ENCODE measurements around the gene TTR.

DNA sequence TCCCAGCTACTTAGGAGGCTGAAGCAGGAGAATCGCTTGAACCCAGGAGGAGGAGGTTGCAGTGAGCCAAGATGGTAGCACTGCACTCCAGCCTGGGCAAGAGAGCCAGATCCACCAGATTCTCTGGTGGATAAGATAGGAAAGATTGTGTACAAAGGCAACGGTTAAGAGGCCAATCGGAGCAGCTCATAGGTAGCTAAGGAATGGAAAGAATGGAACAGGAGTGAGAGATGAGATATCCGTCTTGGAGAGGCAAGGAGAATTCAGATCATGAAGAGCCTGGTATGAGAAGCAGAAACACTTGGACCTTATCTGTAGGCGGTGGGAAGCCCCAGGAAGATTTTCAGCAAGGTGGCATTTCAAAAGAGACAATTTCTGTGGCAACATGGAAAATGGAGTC, 27.1 kb downstream of the TTR start:
- no peak for TF ChIP-seq POLR2AphosphoS5 (IDR thresholded peaks at IDR 0.05)
- TF ChIP-seq, protein P1, sequence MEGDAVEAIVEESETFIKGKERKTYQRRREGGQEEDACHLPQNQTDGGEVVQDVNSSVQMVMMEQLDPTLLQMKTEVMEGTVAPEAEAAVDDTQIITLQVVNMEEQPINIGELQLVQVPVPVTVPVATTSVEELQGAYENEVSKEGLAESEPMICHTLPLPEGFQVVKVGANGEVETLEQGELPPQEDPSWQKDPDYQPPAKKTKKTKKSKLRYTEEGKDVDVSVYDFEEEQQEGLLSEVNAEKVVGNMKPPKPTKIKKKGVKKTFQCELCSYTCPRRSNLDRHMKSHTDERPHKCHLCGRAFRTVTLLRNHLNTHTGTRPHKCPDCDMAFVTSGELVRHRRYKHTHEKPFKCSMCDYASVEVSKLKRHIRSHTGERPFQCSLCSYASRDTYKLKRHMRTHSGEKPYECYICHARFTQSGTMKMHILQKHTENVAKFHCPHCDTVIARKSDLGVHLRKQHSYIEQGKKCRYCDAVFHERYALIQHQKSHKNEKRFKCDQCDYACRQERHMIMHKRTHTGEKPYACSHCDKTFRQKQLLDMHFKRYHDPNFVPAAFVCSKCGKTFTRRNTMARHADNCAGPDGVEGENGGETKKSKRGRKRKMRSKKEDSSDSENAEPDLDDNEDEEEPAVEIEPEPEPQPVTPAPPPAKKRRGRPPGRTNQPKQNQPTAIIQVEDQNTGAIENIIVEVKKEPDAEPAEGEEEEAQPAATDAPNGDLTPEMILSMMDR (IDR thresholded peaks at IDR 0.05), result no peak
